WTC11 (cell line): ENCODE data around the gene C2CD5. TPM values are rescaled to one million over a fixed set of nuclear protein-coding genes. Genes with fewer than 3 reads are reported as not detected.

Source experiments
- ATAC-seq: fragments of 200-7000 bp; cut with Tn5 transposase; 2 replicates; pipeline ENCODE4 v1.10.0; 2021; ENCODE audit warnings: mild to moderate bottlenecking, moderate library complexity
- CTCF ChIA-PET: fragments of 300-600 bp; sonication (Branson Sonifier 250); formaldehyde crosslinking; loops from one replicate; lab custom pipeline; 2021; ENCODE audit warnings: antibody characterized with exemption; lab: Charles Lee
- POLR2A ChIA-PET: fragments of 350-600 bp; sonication (Branson Sonifier 250); formaldehyde crosslinking; loops from one replicate; lab custom pipeline; 2021; ENCODE audit warnings: antibody characterized with exemption; lab: Charles Lee
- DNase-seq: peaks from one replicate; pipeline ENCODE4 v3.0.0; 2021; ENCODE audit warnings: low spot score
- H3K27ac Mint-ChIP-seq: 2 replicates; pipeline ENCODE4 v1.8.0; 2021; ENCODE audit warnings: mixed read lengths
- H3K27me3 Mint-ChIP-seq: 2 replicates; pipeline ENCODE4 v1.8.0; 2021; ENCODE audit warnings: low read depth, mild to moderate bottlenecking, moderate library complexity, mixed read lengths
- H3K36me3 Mint-ChIP-seq: 2 replicates; pipeline ENCODE4 v1.8.0; 2021; ENCODE audit warnings: mixed read lengths
- H3K4me1 Mint-ChIP-seq: 2 replicates; pipeline ENCODE4 v1.8.0; 2022; ENCODE audit warnings: mixed read lengths
- H3K4me3 Mint-ChIP-seq: 2 replicates; pipeline ENCODE4 v1.8.0; 2021; ENCODE audit warnings: mild to moderate bottlenecking, moderate library complexity, mixed read lengths
- H3K9me3 Mint-ChIP-seq: 2 replicates; pipeline ENCODE4 v1.8.0; 2021; ENCODE audit warnings: mixed read lengths
- ARID4B ChIP-seq: sonication (generic); formaldehyde crosslinking; IDR thresholded peaks from 2 replicates; pipeline ENCODE4 v1.8.0; 2023; ENCODE audit warnings: missing genetic modification reagents, mild to moderate bottlenecking, borderline replicate concordance
- ATF3 ChIP-seq: sonication (generic); formaldehyde crosslinking; conservative IDR thresholded peaks from 2 replicates; pipeline ENCODE4 v1.8.1; 2022; ENCODE audit warnings: mild to moderate bottlenecking, missing genetic modification reagents
- ATF6 ChIP-seq: sonication (generic); formaldehyde crosslinking; IDR thresholded peaks from 2 replicates; pipeline ENCODE4 v1.8.1; 2023; ENCODE audit warnings: mild to moderate bottlenecking, missing genetic modification reagents
- CREB1 ChIP-seq: sonication (generic); formaldehyde crosslinking; IDR thresholded peaks from 2 replicates; pipeline ENCODE4 v1.8.0; 2023; ENCODE audit warnings: mild to moderate bottlenecking, missing genetic modification reagents
- ELF4 ChIP-seq: sonication (generic); formaldehyde crosslinking; IDR thresholded peaks from 2 replicates; pipeline ENCODE4 v1.8.1; 2022; ENCODE audit warnings: low read depth, mild to moderate bottlenecking, moderate library complexity, missing genetic modification reagents
- FOXP4 ChIP-seq: sonication (generic); formaldehyde crosslinking; IDR thresholded peaks from 2 replicates; pipeline ENCODE4 v1.8.0; 2022; ENCODE audit warnings: mild to moderate bottlenecking, missing genetic modification reagents
- ZBTB21 ChIP-seq: sonication (generic); formaldehyde crosslinking; IDR thresholded peaks from 2 replicates; pipeline ENCODE4 v1.8.1; 2023; ENCODE audit warnings: mild to moderate bottlenecking, missing genetic modification reagents, borderline replicate concordance
- ZNF121 ChIP-seq: sonication (generic); formaldehyde crosslinking; IDR thresholded peaks from 2 replicates; pipeline ENCODE4 v1.8.0; 2023; ENCODE audit warnings: missing genetic modification reagents
- ZNF219 ChIP-seq: sonication (generic); formaldehyde crosslinking; IDR thresholded peaks from 2 replicates; pipeline ENCODE4 v1.8.0; 2023; ENCODE audit warnings: missing genetic modification reagents, mild to moderate bottlenecking, borderline replicate concordance
- ZNF281 ChIP-seq: sonication (generic); formaldehyde crosslinking; IDR thresholded peaks from 2 replicates; pipeline ENCODE4 v1.8.0; 2023; ENCODE audit warnings: mild to moderate bottlenecking, missing genetic modification reagents
- total RNA-seq: library from RNA; stranded (reverse); gene quantifications from 3 replicates; pipeline ENCODE4 v1.2.3, GENCODE V29; 2021

The C2CD5 gene
- total RNA-seq, 1 experiment from 2014 or later = 48.1 TPM

- no peak for ATAC-seq
Observed at GRCh38 chr12:22538311-22538710, 6.0 kb downstream of the C2CD5 start.

GRCh38 chr12:22536971-22537544, 7.3 kb downstream of the C2CD5 start:
- Mint-ChIP-seq H3K27me3 (no peaks in the 10 kb centered on the region), H3K27ac (peak overlapping the region; percentile 51; the same call in 1 of the 2 replicates), H3K4me1 (peaks cover 39% of the 10 kb centered on the region)
- CTCF ChIA-PET = no interaction called here
- no peak for TF ChIP-seq ARID4B (CRISPR knock-in tag)
- TF ChIP-seq ZNF219 (CRISPR knock-in tag) = no peak
- peak; percentile 86 for TF ChIP-seq ZNF121 (CRISPR knock-in tag)
- TF ChIP-seq ZBTB21 (CRISPR knock-in tag) = no peak
- no peak for TF ChIP-seq CREB1
- TF ChIP-seq, all 79 proteins: peak for 1
- POLR2A ChIA-PET = no interaction called here
- Mint-ChIP-seq H3K36me3 (peaks cover 21% of the 10 kb centered on the region), H3K4me3 (no peak overlapping the region), H3K9me3 (no peaks in the 10 kb centered on the region)
- ATAC-seq (no peak), DNase-seq (no peak)

More at GRCh38 chr12:22538311-22538710, 6.0 kb downstream of the C2CD5 start:
- POLR2A ChIA-PET = no interaction called here
- TF ChIP-seq ATF3 (CRISPR knock-in tag) (no peak), ZNF281 (CRISPR knock-in tag) (no peak), ELF4 (no peak), FOXP4 (CRISPR knock-in tag) (no peak), ATF6 (CRISPR knock-in tag) (no peak)
- TF ChIP-seq, all 79 proteins: peak for 0
- CTCF ChIA-PET = no interaction called here
- no peaks in the 10 kb centered on the region for H3K27me3 Mint-ChIP-seq
- H3K36me3 Mint-ChIP-seq = peaks cover 11% of the 10 kb centered on the region
- DNase-seq = no peak
- H3K27ac Mint-ChIP-seq = peak overlapping the region; percentile 14; the same call in 1 of the 2 replicates
- no peak overlapping the region for H3K4me3 Mint-ChIP-seq
- peaks cover 51% of the 10 kb centered on the region for H3K4me1 Mint-ChIP-seq
- H3K9me3 Mint-ChIP-seq = no peaks in the 10 kb centered on the region
